ENCODE measurements around the gene GLA.

DNA sequence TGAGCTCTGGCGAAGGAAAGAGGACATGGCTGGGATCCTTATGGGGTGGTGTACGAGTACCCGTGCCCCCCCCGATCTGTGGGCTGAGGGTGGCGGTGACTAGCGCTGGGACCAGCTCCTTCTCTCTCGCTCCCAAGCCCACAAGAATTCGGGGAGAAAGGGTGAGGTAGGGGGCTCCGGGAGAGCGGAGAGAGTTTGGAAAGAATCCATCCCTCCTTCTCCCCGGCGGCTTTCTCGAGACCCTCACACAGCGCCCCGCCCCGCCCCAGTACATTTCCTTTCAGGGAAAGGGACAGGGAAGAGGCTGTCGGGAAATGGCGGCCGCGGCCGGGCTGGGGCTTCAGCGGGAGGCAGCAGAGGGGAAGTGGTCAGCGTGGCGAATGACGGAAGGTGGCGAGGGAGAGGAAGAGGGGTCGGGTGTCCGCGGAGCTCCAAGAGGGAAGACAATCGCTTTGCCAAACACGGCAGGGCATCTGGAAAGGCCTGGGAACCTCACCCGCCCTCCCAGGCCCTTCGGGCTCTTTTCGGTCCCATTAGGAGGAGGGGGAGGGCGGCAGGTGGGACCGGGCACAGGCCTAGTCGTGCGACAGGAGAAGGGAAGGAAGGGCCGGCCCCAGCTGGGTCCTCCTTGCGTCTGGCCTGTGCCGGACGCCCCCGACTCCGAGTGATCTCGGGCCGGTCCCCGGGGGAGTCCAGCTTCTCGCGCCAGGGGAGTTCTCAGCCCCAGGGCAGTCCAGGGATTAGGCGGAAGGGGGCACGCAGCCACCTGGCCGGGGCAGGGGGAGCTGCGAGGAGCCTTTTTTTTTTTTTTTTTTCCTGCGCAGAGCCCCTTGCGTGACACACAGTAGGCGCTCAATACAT lies 10.5 kb upstream of the GLA start:
- no peak for TF ChIP-seq POLR2A (IDR thresholded peaks at IDR 0.05)
- TF ChIP-seq, protein P1, sequence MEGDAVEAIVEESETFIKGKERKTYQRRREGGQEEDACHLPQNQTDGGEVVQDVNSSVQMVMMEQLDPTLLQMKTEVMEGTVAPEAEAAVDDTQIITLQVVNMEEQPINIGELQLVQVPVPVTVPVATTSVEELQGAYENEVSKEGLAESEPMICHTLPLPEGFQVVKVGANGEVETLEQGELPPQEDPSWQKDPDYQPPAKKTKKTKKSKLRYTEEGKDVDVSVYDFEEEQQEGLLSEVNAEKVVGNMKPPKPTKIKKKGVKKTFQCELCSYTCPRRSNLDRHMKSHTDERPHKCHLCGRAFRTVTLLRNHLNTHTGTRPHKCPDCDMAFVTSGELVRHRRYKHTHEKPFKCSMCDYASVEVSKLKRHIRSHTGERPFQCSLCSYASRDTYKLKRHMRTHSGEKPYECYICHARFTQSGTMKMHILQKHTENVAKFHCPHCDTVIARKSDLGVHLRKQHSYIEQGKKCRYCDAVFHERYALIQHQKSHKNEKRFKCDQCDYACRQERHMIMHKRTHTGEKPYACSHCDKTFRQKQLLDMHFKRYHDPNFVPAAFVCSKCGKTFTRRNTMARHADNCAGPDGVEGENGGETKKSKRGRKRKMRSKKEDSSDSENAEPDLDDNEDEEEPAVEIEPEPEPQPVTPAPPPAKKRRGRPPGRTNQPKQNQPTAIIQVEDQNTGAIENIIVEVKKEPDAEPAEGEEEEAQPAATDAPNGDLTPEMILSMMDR (IDR thresholded peaks at IDR 0.05), result no peak
- no peak for TF ChIP-seq POLR2AphosphoS5 (IDR thresholded peaks at IDR 0.05)
